BLaER1 treated with 17β-estradiol and CSF1 and Interleukin-3, amounts not matched to agents 10 nM and 100 nM (cell line): ENCODE results near the gene OR10AD1.
A peak's percentile ranks its signal among the peaks of the same experiment; 100 is the strongest.
"Not testable (repeated sequence)": the region's sequence is repeated elsewhere in the genome, so short reads cannot be mapped to it uniquely, and the experiment has no call there.

Experiments used
- H3K27ac ChIP-seq, 11 experiments: shearing (Covaris generic); formaldehyde crosslinking; 2 replicates each; pipeline ENCODE4 v1.8.1; 2022
- H3K27me3 ChIP-seq, 11 experiments: shearing (Covaris generic); formaldehyde crosslinking; 2 replicates each; pipeline ENCODE4 v1.8.1; 2022
- H3K36me3 ChIP-seq, 11 experiments: shearing (Covaris generic); formaldehyde crosslinking; 2 replicates each; pipeline ENCODE4 v1.8.1; 2022
- H3K4me1 ChIP-seq, 10 experiments: shearing (Covaris generic); formaldehyde crosslinking; 2 replicates each; pipeline ENCODE4 v1.8.1; 2022
- H3K4me2 ChIP-seq, 11 experiments: shearing (Covaris generic); formaldehyde crosslinking; 2 replicates each; pipeline ENCODE4 v1.8.1; 2022
- H3K4me3 ChIP-seq, 10 experiments: shearing (Covaris generic); formaldehyde crosslinking; 2 replicates each; pipeline ENCODE4 v1.8.1; 2022
- H3K9ac ChIP-seq, 11 experiments: shearing (Covaris generic); formaldehyde crosslinking; 2 replicates each; pipeline ENCODE4 v1.8.1; 2022
- H3K9me3 ChIP-seq, 11 experiments: shearing (Covaris generic); formaldehyde crosslinking; replicated peaks in 1 of 11; 2 replicates each; pipeline ENCODE4 v1.8.1; 2022
- H4K20me1 ChIP-seq, 11 experiments: shearing (Covaris generic); formaldehyde crosslinking; 2 replicates each; pipeline ENCODE4 v1.8.1; 2022
- Cebpa-rat ChIP-seq, 11 experiments: shearing (Covaris generic); IDR thresholded peaks; 2 replicates each; pipeline ENCODE4 v1.8.1; 2022

The OR10AD1 gene

GRCh38 chr12:48216785-48217184 lies 13.7 kb upstream of the OR10AD1 start:
- H3K36me3 ChIP-seq, result no peaks in the 10 kb centered on the region
- no peaks in the 10 kb centered on the region for H3K27me3 ChIP-seq
- H4K20me1 ChIP-seq, result no peaks in the 10 kb centered on the region
- H3K4me3 ChIP-seq, result no peak overlapping the region
- no peaks in the 10 kb centered on the region for H3K9me3 ChIP-seq
- peak overlapping the region in 5 of 11 experiments; percentile 15 to 73 (median 44); a peak in 8 of 22 replicates for H3K27ac ChIP-seq
- H3K9ac ChIP-seq, result peak overlapping the region in 1 of 11 experiments; percentile 30; a peak in 1 of 22 replicates
- H3K4me1 ChIP-seq, result peaks cover 0 to 74% (median 3%) of the 10 kb centered on the region in 10 experiments; a peak in 10 of 20 replicates
- peak overlapping the region in 5 of 11 experiments; percentile 54 to 74 (median 69); a peak in 10 of 22 replicates for H3K4me2 ChIP-seq
- peak in 5 of 11 experiments; percentile 23 to 90 (median 78); a peak in 4 of 22 replicates for TF ChIP-seq Cebpa-rat (IDR thresholded peaks at IDR 0.05)

- not testable (repeated sequence) for H3K4me3 ChIP-seq, H3K4me2 ChIP-seq, H3K9ac ChIP-seq, H3K27ac ChIP-seq, H4K20me1 ChIP-seq, H3K27me3 ChIP-seq
- peaks cover 0 to 25% (median 15%) of the 10 kb centered on the region in 11 experiments; a peak in 11 of 22 replicates for H3K36me3 ChIP-seq
- H3K4me1 ChIP-seq, result peaks cover 0 to 27% (median 0%) of the 10 kb centered on the region in 10 experiments; a peak in 4 of 20 replicates
- peaks cover 34 to 45% (median 40%) of the 10 kb centered on the region in 11 experiments for H3K9me3 ChIP-seq
Observed at GRCh38 chr12:48209495-48209894, 6.4 kb upstream of the OR10AD1 start.

GRCh38 chr12:48202766-48203165 lies 326 bp downstream of the OR10AD1 start:
- Histone ChIP-seq H3K27ac (no peak overlapping the region), H3K9me3 (peaks cover 27 to 59% (median 37%) of the 10 kb centered on the region in 11 experiments), H3K27me3 (no peaks in the 10 kb centered on the region), H3K4me2 (no peak overlapping the region), H3K36me3 (peaks cover 0 to 42% (median 15%) of the 10 kb centered on the region in 11 experiments; a peak in 11 of 22 replicates), H3K4me1 (peaks cover 17 to 38% (median 22%) of the 10 kb centered on the region in 10 experiments), H3K9ac (no peak overlapping the region), H4K20me1 (no peaks in the 10 kb centered on the region), H3K4me3 (no peak overlapping the region)
- TF ChIP-seq Cebpa-rat (IDR thresholded peaks at IDR 0.05), result no peak

- H3K9me3 ChIP-seq, result peaks cover 14 to 46% (median 25%) of the 10 kb centered on the region in 11 experiments
- no peaks in the 10 kb centered on the region for H4K20me1 ChIP-seq
- peak overlapping the region in 3 of 11 experiments; percentile 86 to 96 (median 95); a peak in 5 of 22 replicates for H3K4me2 ChIP-seq
- peaks cover 26 to 47% (median 32%) of the 10 kb centered on the region in 10 experiments for H3K4me1 ChIP-seq
- H3K4me3 ChIP-seq, result no peak overlapping the region
- H3K9ac ChIP-seq, result no peak overlapping the region
- peaks cover 0 to 40% (median 13%) of the 10 kb centered on the region in 11 experiments; a peak in 11 of 22 replicates for H3K36me3 ChIP-seq
- H3K27me3 ChIP-seq, result no peaks in the 10 kb centered on the region
- no peak for TF ChIP-seq Cebpa-rat (IDR thresholded peaks at IDR 0.05)
- no peak overlapping the region for H3K27ac ChIP-seq
Observed at GRCh38 chr12:48201516-48201915, 1.6 kb downstream of the OR10AD1 start.

- Histone ChIP-seq H3K27ac (peak overlapping the region in 2 of 11 experiments; percentile 97; a peak in 3 of 22 replicates), H3K36me3 (peaks cover 0 to 35% (median 12%) of the 10 kb centered on the region in 11 experiments; a peak in 9 of 22 replicates), H3K4me2 (peak overlapping the region in 5 of 11 experiments; percentile 20 to 96 (median 86); a peak in 8 of 22 replicates), H3K4me3 (peak overlapping the region in 1 of 10 experiments; percentile 67; a peak in 1 of 20 replicates), H3K4me1 (peaks cover 26 to 49% (median 32%) of the 10 kb centered on the region in 10 experiments), H3K9me3 (peaks cover 10 to 42% (median 21%) of the 10 kb centered on the region in 11 experiments), H3K27me3 (no peaks in the 10 kb centered on the region), H4K20me1 (no peaks in the 10 kb centered on the region), H3K9ac (no peak overlapping the region)
- TF ChIP-seq Cebpa-rat (IDR thresholded peaks at IDR 0.05), result no peak
Observed at GRCh38 chr12:48201091-48201490, 2.0 kb downstream of the OR10AD1 start.

GRCh38 chr12:48199774-48200221 lies 3.3 kb downstream of the OR10AD1 start:
- H3K27me3 ChIP-seq, result no peaks in the 10 kb centered on the region
- peaks cover 0 to 29% (median 10%) of the 10 kb centered on the region in 11 experiments; a peak in 17 of 22 replicates for H3K9me3 ChIP-seq
- H3K9ac ChIP-seq, result peak overlapping the region in 8 of 11 experiments; percentile 4 to 98 (median 66); a peak in 13 of 22 replicates
- H3K4me1 ChIP-seq, result peaks cover 26 to 62% (median 32%) of the 10 kb centered on the region in 10 experiments
- H4K20me1 ChIP-seq, result no peaks in the 10 kb centered on the region
- peak overlapping the region; percentile 83 to 97 (median 90) for H3K4me2 ChIP-seq
- H3K4me3 ChIP-seq, result peak overlapping the region in 4 of 10 experiments; percentile 8 to 74 (median 67); a peak in 6 of 20 replicates
- TF ChIP-seq Cebpa-rat (IDR thresholded peaks at IDR 0.05), result no peak
- H3K36me3 ChIP-seq, result peaks cover 0 to 23% (median 2%) of the 10 kb centered on the region in 11 experiments; a peak in 6 of 22 replicates
- H3K27ac ChIP-seq, result peak overlapping the region in 6 of 11 experiments; percentile 1 to 98 (median 97); a peak in 8 of 22 replicates

- Histone ChIP-seq H3K9me3 (peaks cover 0 to 21% (median 8%) of the 10 kb centered on the region in 11 experiments; a peak in 13 of 22 replicates), H3K36me3 (peaks cover 0 to 18% (median 0%) of the 10 kb centered on the region in 11 experiments; a peak in 2 of 22 replicates), H3K27me3 (no peaks in the 10 kb centered on the region), H3K4me3 (peak overlapping the region; percentile 66 to 80 (median 68)), H4K20me1 (no peaks in the 10 kb centered on the region), H3K27ac (peak overlapping the region; percentile 90 to 98 (median 94)), H3K4me2 (peak overlapping the region; percentile 83 to 97 (median 90)), H3K4me1 (peaks cover 26 to 70% (median 32%) of the 10 kb centered on the region in 10 experiments), H3K9ac (peak overlapping the region; percentile 85 to 98 (median 91))
- TF ChIP-seq Cebpa-rat (IDR thresholded peaks at IDR 0.05), result no peak
Observed at GRCh38 chr12:48198985-48199384, 4.1 kb downstream of the OR10AD1 start.

GRCh38 chr12:48198672-48198971 lies 4.5 kb downstream of the OR10AD1 start:
- peak overlapping the region; percentile 85 to 98 (median 91) for H3K9ac ChIP-seq
- no peaks in the 10 kb centered on the region for H3K27me3 ChIP-seq
- no peaks in the 10 kb centered on the region for H4K20me1 ChIP-seq
- peaks cover 0 to 15% (median 0%) of the 10 kb centered on the region in 11 experiments; a peak in 2 of 22 replicates for H3K36me3 ChIP-seq
- TF ChIP-seq Cebpa-rat (IDR thresholded peaks at IDR 0.05), result no peak
- peak overlapping the region; percentile 90 to 98 (median 94) for H3K27ac ChIP-seq
- peaks cover 26 to 74% (median 32%) of the 10 kb centered on the region in 10 experiments for H3K4me1 ChIP-seq
- H3K9me3 ChIP-seq, result peaks cover 0 to 17% (median 8%) of the 10 kb centered on the region in 11 experiments; a peak in 13 of 22 replicates
- H3K4me2 ChIP-seq, result peak overlapping the region; percentile 83 to 97 (median 90)
- H3K4me3 ChIP-seq, result peak overlapping the region; percentile 66 to 80 (median 68)

GRCh38 chr12:48197971-48198671 lies 5.0 kb downstream of the OR10AD1 start:
- Histone ChIP-seq H3K4me2 (peak overlapping the region; percentile 83 to 97 (median 90)), H3K9me3 (peaks cover 0 to 17% (median 8%) of the 10 kb centered on the region in 11 experiments; a peak in 12 of 22 replicates), H3K9ac (peak overlapping the region; percentile 85 to 98 (median 91)), H3K4me3 (peak overlapping the region; percentile 66 to 80 (median 68)), H3K36me3 (peaks cover 0 to 12% (median 0%) of the 10 kb centered on the region in 11 experiments; a peak in 2 of 22 replicates), H3K27ac (peak overlapping the region; percentile 90 to 98 (median 94)), H3K27me3 (no peaks in the 10 kb centered on the region), H3K4me1 (peaks cover 26 to 79% (median 32%) of the 10 kb centered on the region in 10 experiments), H4K20me1 (no peaks in the 10 kb centered on the region)
- no peak for TF ChIP-seq Cebpa-rat (IDR thresholded peaks at IDR 0.05)
